Measurements from ENCODE around the gene SLC43A2. TPM values are rescaled to one million over a fixed set of nuclear protein-coding genes. Genes with fewer than 3 reads are reported as not detected.
A peak's percentile ranks its signal among the peaks of the same experiment; 100 is the strongest.

SLC43A2 gene
- total RNA-seq, 2 donors from 2014 or later = 29.3 to 38.7 TPM

- H3K36me3 ChIP-seq = no peaks in the 10 kb centered on the region
- TF ChIP-seq CTCF (IDR thresholded peaks at IDR 0.05) = no peak
- no peak for DNase-seq
- intact Hi-C loops (cut with DNase I) = no loop called here
- H3K4me3 ChIP-seq = no peak overlapping the region
- no peak overlapping the region for H3K9ac ChIP-seq (ENCODE audit: low read depth in 2 of 2, low read length in 2 of 2)
- no peaks in the 10 kb centered on the region for H3K27me3 ChIP-seq
- H3K9me3 ChIP-seq = no peaks in the 10 kb centered on the region
- H3K4me1 ChIP-seq = no peaks in the 10 kb centered on the region
- H3K27ac ChIP-seq = no peak overlapping the region
Measured at GRCh38 chr17:1583556-1583955, 45.1 kb downstream of the SLC43A2 start.

GRCh38 chr17:1582374-1582773 lies 46.3 kb downstream of the SLC43A2 start:
- no peaks in the 10 kb centered on the region for H3K27me3 ChIP-seq
- intact Hi-C loops (cut with DNase I) = no loop called here
- no peak overlapping the region for H3K27ac ChIP-seq
- no peak overlapping the region for H3K4me3 ChIP-seq
- H3K9ac ChIP-seq (ENCODE audit: low read depth in 2 of 2, low read length in 2 of 2) = peak overlapping the region in 1 of 2 donors; percentile 12
- no peaks in the 10 kb centered on the region for H3K36me3 ChIP-seq
- H3K9me3 ChIP-seq = no peaks in the 10 kb centered on the region
- H3K4me1 ChIP-seq = no peaks in the 10 kb centered on the region
- DNase-seq = no peak
- TF ChIP-seq CTCF (IDR thresholded peaks at IDR 0.05) = no peak

- Histone ChIP-seq H3K4me3 (no peak overlapping the region), H3K9me3 (no peaks in the 10 kb centered on the region), H3K9ac (ENCODE audit: low read depth in 2 of 2, low read length in 2 of 2) (peak overlapping the region; percentile 19 to 54), H3K4me1 (no peaks in the 10 kb centered on the region), H3K27me3 (no peaks in the 10 kb centered on the region), H3K36me3 (no peaks in the 10 kb centered on the region), H3K27ac (peak overlapping the region; percentile 84)
- DNase-seq = peak; percentile 82
- intact Hi-C loops (cut with DNase I) = no loop called here
- no peak for TF ChIP-seq CTCF (IDR thresholded peaks at IDR 0.05)
Measured at GRCh38 chr17:1580979-1581676, 47.5 kb downstream of the SLC43A2 start.

- Histone ChIP-seq H3K9me3 (no peaks in the 10 kb centered on the region), H3K9ac (ENCODE audit: low read depth in 2 of 2, low read length in 2 of 2) (peak overlapping the region; percentile 56 to 58), H3K4me3 (no peak overlapping the region), H3K27me3 (no peaks in the 10 kb centered on the region), H3K27ac (peak overlapping the region; percentile 76), H3K4me1 (peaks cover 16% of the 10 kb centered on the region), H3K36me3 (no peaks in the 10 kb centered on the region)
- intact Hi-C loops (cut with DNase I) = no loop called here
- no peak for DNase-seq
- TF ChIP-seq CTCF (IDR thresholded peaks at IDR 0.05) = no peak
Measured at GRCh38 chr17:1578029-1578428, 50.6 kb downstream of the SLC43A2 start.

- DNase-seq = no peak
- peak overlapping the region; percentile 56 to 58 for H3K9ac ChIP-seq (ENCODE audit: low read depth in 2 of 2, low read length in 2 of 2)
- no peaks in the 10 kb centered on the region for H3K36me3 ChIP-seq
- H3K9me3 ChIP-seq = no peaks in the 10 kb centered on the region
- TF ChIP-seq CTCF (IDR thresholded peaks at IDR 0.05) = no peak
- H3K27me3 ChIP-seq = no peaks in the 10 kb centered on the region
- H3K27ac ChIP-seq = peak overlapping the region; percentile 76
- H3K4me3 ChIP-seq = no peak overlapping the region
- H3K4me1 ChIP-seq = peaks cover 16% of the 10 kb centered on the region
- intact Hi-C loops (cut with DNase I) = no loop called here
Measured at GRCh38 chr17:1577583-1578013, 51.0 kb downstream of the SLC43A2 start.

Data from colonic mucosa (tissue), 4 donors.